ENCODE data around the gene EIF3J.
"Not testable (repeated sequence)": the region's sequence is repeated elsewhere in the genome, so short reads cannot be mapped to it uniquely, and the experiment has no call there.

The EIF3J gene

DNA sequence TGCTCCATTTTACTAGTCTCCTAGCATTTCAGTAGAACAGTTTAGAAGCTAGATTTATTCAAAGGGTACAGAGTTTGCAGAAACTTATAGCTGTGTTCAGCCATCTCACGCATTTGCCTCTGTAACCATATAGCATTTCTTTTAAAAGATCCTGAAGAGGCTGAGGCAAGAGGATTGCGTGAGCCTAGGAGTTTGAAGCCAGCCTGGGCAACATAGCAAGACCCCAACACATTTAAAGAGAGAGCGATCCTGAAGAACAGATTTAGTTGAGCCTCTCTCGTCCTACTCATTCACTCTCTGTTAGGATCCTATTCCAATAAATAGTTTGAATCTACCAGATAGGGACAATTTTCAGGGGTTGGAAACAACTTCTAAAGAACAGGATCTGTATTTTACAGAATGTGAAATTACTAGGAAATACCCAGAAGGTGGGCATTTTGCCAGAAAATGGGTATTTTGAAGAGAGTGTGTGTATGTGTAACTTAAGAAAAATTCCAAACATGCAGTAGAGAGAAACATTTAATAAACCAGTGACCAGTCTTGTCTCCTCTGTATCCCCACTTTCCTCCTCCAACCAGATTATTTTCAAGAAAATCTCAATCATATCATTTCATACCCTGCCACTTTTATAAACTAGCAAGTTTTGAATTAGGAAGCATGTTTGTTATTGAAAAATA lies 4.5 kb downstream of the EIF3J start:
- Histone ChIP-seq H3K4me3 (ENCODE audit: insufficient read depth, low read depth, low read length) (no peak overlapping the region), H3K27me3 (ENCODE audit: control insufficient read depth, insufficient read depth, low read length, poor library complexity, severe bottlenecking) (no peaks in the 10 kb centered on the region), H3K36me3 (ENCODE audit: control insufficient read depth, insufficient read depth, low read length) (no peaks in the 10 kb centered on the region), H3K9me3 (ENCODE audit: control insufficient read depth, low read length) (no peaks in the 10 kb centered on the region), H3K4me1 (ENCODE audit: control insufficient read depth, insufficient read depth, low read length) (peaks cover 2% of the 10 kb centered on the region), H3K27ac (ENCODE audit: insufficient read depth, low read depth, low read length, poor library complexity, severe bottlenecking) (no peak overlapping the region)
- 95 to 97% methylated on average over 4 of the region's 4 CpGs for WGBS, 2 experiments

DNA sequence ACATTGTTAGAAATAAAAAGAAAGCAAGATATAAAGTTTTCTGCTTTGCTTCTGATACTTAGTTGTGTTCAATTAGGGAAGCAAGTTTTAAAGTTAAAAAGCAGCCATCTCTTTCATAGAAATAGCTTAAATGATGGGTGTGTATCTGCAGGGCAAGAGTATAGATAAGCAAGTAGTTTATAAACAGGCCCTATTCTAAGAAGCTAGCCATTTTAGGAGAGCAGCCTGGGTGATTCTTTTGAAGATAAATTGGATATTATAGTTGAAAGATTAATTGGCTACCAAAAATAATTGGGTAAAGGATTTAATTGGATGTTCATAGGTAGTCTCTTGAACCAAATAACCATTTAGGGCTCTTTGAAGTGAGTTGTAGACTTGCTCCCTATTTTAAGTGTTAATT lies 5.6 kb downstream of the EIF3J start:
- H3K4me3 ChIP-seq (ENCODE audit: insufficient read depth, low read depth, low read length): no peak overlapping the region
- H3K4me1 ChIP-seq (ENCODE audit: control insufficient read depth, insufficient read depth, low read length): peaks cover 2% of the 10 kb centered on the region
- H3K9me3 ChIP-seq (ENCODE audit: control insufficient read depth, low read length): no peaks in the 10 kb centered on the region
- no peak overlapping the region for H3K27ac ChIP-seq (ENCODE audit: insufficient read depth, low read depth, low read length, poor library complexity, severe bottlenecking)
- H3K36me3 ChIP-seq (ENCODE audit: control insufficient read depth, insufficient read depth, low read length): no peaks in the 10 kb centered on the region
- H3K27me3 ChIP-seq (ENCODE audit: control insufficient read depth, insufficient read depth, low read length, poor library complexity, severe bottlenecking): no peaks in the 10 kb centered on the region

DNA sequence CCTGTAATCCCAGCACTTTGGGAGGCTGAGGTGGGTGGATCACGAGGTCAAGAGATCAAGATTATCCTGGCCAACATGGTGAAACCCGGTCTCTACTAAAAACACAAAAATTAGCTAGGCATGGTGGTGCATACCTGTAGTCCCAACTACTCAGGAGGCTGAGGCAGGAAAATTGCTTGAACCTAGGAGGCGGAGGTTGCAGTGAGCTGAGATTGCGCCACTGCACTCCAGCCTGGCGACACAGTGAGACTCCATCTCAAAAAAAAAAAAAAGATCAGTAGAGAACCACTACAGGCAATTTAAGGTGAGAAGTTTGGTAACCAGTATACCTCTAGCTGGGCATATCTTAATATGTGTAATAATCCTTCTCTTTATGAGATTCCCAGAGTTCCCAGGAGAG lies 7.8 kb downstream of the EIF3J start:
- not testable (repeated sequence) for H3K36me3 ChIP-seq (ENCODE audit: control insufficient read depth, insufficient read depth, low read length); H3K9me3 ChIP-seq (ENCODE audit: control insufficient read depth, low read length); H3K4me3 ChIP-seq (ENCODE audit: insufficient read depth, low read depth, low read length); H3K27me3 ChIP-seq (ENCODE audit: control insufficient read depth, insufficient read depth, low read length, poor library complexity, severe bottlenecking); H3K27ac ChIP-seq (ENCODE audit: insufficient read depth, low read depth, low read length, poor library complexity, severe bottlenecking); H3K4me1 ChIP-seq (ENCODE audit: control insufficient read depth, insufficient read depth, low read length)
- 94 to 95% methylated on average over 5 of the region's 5 CpGs for WGBS, 2 experiments

DNA sequence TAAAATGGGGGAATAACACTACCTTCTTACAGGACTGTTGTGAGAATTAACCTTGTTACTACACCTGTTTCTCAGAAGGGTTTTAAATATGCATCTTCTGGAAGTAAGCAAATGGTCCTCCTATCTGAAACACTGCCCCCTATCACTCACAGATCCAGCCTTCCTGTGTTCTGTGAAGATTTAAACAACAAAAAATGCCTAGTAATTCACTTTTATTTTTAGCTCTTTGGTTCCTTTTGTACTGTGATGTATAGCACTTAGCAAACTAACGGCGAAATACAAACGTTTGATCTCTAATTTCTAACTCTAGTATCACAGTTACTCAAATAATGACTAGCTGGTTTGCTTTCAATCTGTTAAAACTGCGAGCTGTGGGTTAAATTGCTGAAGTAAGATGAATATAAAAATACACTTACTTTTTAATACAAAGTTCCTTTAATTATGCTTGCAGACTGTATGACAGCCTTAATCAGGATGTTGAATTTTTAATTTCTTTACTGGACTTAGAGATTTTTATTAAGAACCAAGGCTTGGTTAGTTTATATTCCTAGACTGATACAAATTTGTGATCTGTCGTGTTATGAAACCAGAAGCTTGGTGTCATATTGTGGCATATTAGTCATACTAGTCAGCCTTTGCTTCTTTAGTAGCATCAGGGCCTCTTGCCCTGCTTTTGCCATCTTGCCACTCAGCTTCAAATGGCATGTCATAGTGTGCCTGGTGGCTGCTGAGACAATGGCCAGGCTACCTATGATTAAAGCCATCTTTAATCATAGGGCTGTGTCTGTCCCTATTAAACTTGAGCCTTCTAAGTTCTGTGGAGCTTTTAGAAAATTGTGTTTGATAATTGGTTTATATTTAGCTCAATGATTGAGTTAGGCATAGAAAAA lies 9.2 kb downstream of the EIF3J start:
- 91 to 94% methylated on average over 1 to 4 of the region's 5 CpGs for WGBS, 2 experiments
- H3K27ac ChIP-seq (ENCODE audit: insufficient read depth, low read depth, low read length, poor library complexity, severe bottlenecking): no peak overlapping the region

DNA sequence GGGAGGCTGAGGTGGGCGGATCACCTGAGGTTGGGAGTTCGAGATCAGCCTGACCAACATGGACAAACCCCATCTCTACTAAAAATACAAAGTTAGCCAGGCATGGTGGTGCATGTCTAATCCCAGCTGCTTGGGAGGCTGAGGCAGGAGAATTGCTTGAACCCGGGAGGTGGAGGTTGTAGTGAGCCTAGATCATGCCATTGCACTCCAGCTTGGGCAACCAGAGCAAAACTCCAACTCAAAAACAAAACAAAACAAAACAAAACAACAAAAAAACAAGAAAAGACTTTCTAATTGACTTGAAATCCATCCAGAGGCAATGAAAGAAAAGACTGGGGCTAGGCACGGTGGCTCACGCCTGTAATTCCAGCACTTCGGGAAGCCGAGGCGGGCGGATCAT lies 12.2 kb downstream of the EIF3J start:
- H3K9me3 ChIP-seq (ENCODE audit: control insufficient read depth, low read length); H3K27me3 ChIP-seq (ENCODE audit: control insufficient read depth, insufficient read depth, low read length, poor library complexity, severe bottlenecking); H3K4me3 ChIP-seq (ENCODE audit: insufficient read depth, low read depth, low read length); H3K4me1 ChIP-seq (ENCODE audit: control insufficient read depth, insufficient read depth, low read length); H3K27ac ChIP-seq (ENCODE audit: insufficient read depth, low read depth, low read length, poor library complexity, severe bottlenecking): not testable (repeated sequence)
- H3K36me3 ChIP-seq (ENCODE audit: control insufficient read depth, insufficient read depth, low read length): peaks cover 27% of the 10 kb centered on the region
- WGBS, 2 experiments: 87 to 93% methylated on average over 9 of the region's 9 CpGs

More for the DNA sequence above, 9.2 kb downstream of the EIF3J start:
- no peaks in the 10 kb centered on the region for H3K27me3 ChIP-seq (ENCODE audit: control insufficient read depth, insufficient read depth, low read length, poor library complexity, severe bottlenecking)
- H3K36me3 ChIP-seq (ENCODE audit: control insufficient read depth, insufficient read depth, low read length): peaks cover 8% of the 10 kb centered on the region
- no peak overlapping the region for H3K4me3 ChIP-seq (ENCODE audit: insufficient read depth, low read depth, low read length)
- no peaks in the 10 kb centered on the region for H3K4me1 ChIP-seq (ENCODE audit: control insufficient read depth, insufficient read depth, low read length)
- no peaks in the 10 kb centered on the region for H3K9me3 ChIP-seq (ENCODE audit: control insufficient read depth, low read length)

DNA sequence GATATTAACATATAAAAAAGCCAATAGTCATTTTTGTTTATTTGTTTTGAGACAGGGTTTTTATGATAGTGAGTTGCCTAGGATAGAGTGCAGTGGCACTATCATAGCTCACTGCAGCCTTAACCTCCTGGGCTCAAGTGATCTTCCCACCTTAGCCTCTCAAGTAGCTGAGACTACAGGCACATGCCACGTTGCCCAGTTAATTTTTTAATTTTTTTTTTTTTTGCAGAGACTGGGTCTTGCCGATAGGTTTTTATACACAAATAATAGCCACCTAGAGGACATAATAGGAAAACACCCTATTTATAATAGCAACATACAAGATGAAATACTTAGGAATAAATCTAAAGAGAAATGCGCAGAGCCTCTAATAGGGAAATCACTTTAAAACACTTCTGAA lies 13.3 kb downstream of the EIF3J start:
- H3K9me3 ChIP-seq (ENCODE audit: control insufficient read depth, low read length): no peaks in the 10 kb centered on the region
- H3K27ac ChIP-seq (ENCODE audit: insufficient read depth, low read depth, low read length, poor library complexity, severe bottlenecking): no peak overlapping the region
- no peaks in the 10 kb centered on the region for H3K27me3 ChIP-seq (ENCODE audit: control insufficient read depth, insufficient read depth, low read length, poor library complexity, severe bottlenecking)
- WGBS, 2 experiments: 87 to 100% methylated on average over 2 of the region's 3 CpGs
- peaks cover 34% of the 10 kb centered on the region for H3K36me3 ChIP-seq (ENCODE audit: control insufficient read depth, insufficient read depth, low read length)
- no peaks in the 10 kb centered on the region for H3K4me1 ChIP-seq (ENCODE audit: control insufficient read depth, insufficient read depth, low read length)
- H3K4me3 ChIP-seq (ENCODE audit: insufficient read depth, low read depth, low read length): no peak overlapping the region

DNA sequence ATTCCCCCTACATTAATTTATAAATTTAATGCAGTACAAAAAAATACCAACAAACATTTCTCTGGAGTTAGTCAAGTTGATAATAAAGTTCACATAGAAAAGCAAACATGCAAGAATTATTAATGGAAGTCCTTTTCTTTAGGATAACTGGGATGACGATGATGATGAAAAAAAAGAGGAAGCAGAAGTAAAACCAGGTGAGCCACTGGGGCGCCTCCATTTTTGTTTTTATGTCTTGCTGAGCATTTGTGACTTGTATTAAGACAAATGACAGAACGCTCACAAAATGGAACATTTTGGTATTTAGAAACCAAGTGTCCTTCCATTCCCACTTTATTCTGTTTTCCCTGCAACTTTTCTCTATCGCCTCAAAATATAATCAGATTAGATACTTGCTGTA lies 13.8 kb downstream of the EIF3J start:
- Histone ChIP-seq H3K4me3 (ENCODE audit: insufficient read depth, low read depth, low read length) (no peak overlapping the region), H3K4me1 (ENCODE audit: control insufficient read depth, insufficient read depth, low read length) (no peaks in the 10 kb centered on the region), H3K27me3 (ENCODE audit: control insufficient read depth, insufficient read depth, low read length, poor library complexity, severe bottlenecking) (no peaks in the 10 kb centered on the region), H3K9me3 (ENCODE audit: control insufficient read depth, low read length) (no peaks in the 10 kb centered on the region), H3K27ac (ENCODE audit: insufficient read depth, low read depth, low read length, poor library complexity, severe bottlenecking) (no peak overlapping the region), H3K36me3 (ENCODE audit: control insufficient read depth, insufficient read depth, low read length) (peaks cover 39% of the 10 kb centered on the region)
- WGBS, 2 experiments: 92 to 99% methylated on average over 3 to 4 of the region's 4 CpGs

DNA sequence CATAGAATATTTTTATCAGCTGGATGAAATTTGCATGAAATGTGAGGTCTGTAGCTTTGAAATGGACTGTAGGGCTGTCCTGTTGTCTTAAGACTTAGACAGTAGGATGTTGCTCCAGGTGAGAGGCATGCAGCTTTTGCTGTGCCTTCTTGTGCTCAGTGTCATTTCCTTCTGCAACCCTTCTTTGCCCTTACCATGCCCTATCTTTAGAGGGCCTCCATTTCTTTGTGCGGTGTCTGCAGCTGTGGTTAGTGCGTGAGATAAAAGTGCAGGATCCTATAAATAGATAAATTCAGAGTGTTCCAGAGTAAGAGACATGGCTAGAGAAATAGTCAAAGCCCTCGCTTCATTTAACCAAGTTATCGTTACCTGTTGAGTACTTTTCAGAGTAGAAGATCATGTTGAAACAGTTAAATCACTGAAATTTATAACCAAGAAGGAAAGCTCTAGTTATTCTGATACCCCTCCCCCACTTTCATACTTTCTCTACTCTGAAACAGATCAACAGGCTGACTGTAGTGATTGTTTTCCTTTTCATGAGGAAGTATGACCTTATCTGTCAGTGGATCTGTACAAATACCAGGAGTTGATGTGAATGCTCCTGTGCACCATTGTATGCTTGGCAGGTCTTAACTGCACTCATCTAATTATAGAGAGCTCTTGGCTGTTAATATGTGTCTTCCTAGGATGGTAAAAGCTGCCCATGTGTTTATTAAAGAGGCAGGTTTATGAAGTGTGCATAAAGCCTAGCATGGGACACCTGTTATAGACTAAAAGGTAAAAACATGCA lies 18.2 kb downstream of the EIF3J start:
- H3K36me3 ChIP-seq (ENCODE audit: control insufficient read depth, insufficient read depth, low read length): peaks cover 61% of the 10 kb centered on the region
- no peaks in the 10 kb centered on the region for H3K4me1 ChIP-seq (ENCODE audit: control insufficient read depth, insufficient read depth, low read length)
- no peak overlapping the region for H3K27ac ChIP-seq (ENCODE audit: insufficient read depth, low read depth, low read length, poor library complexity, severe bottlenecking)
- H3K9me3 ChIP-seq (ENCODE audit: control insufficient read depth, low read length): no peaks in the 10 kb centered on the region
- 91 to 96% methylated on average over 3 to 4 of the region's 4 CpGs for WGBS, 2 experiments
- no peak overlapping the region for H3K4me3 ChIP-seq (ENCODE audit: insufficient read depth, low read depth, low read length)
- no peaks in the 10 kb centered on the region for H3K27me3 ChIP-seq (ENCODE audit: control insufficient read depth, insufficient read depth, low read length, poor library complexity, severe bottlenecking)

DNA sequence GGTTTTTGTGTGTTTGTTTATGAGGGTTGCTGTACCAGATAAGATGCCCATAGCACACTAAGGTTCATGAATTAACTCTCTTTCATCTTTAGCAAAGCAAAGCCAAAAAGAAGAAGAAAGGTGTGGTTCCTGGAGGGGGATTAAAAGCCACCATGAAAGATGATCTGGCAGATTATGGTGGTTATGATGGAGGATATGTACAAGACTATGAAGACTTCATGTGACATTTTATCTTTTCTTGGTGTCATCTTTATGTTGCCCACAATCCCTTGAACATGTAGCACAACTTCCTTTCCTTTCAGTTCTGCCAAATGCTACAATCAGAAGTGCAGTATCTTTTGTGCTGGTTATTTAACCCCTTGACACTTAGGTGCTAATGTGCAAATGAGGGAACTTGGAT lies 24.0 kb downstream of the EIF3J start:
- H3K4me1 ChIP-seq (ENCODE audit: control insufficient read depth, insufficient read depth, low read length); H3K27ac ChIP-seq (ENCODE audit: insufficient read depth, low read depth, low read length, poor library complexity, severe bottlenecking); H3K9me3 ChIP-seq (ENCODE audit: control insufficient read depth, low read length); H3K4me3 ChIP-seq (ENCODE audit: insufficient read depth, low read depth, low read length); H3K27me3 ChIP-seq (ENCODE audit: control insufficient read depth, insufficient read depth, low read length, poor library complexity, severe bottlenecking): not testable (repeated sequence)
- peaks cover 67% of the 10 kb centered on the region for H3K36me3 ChIP-seq (ENCODE audit: control insufficient read depth, insufficient read depth, low read length)
